NCI-H82 (cell line): ENCODE results near the gene INCENP.
A peak's percentile ranks its signal among the peaks of the same experiment; 100 is the strongest.

Experiments used
- DNase-seq: peaks from one replicate; lab custom pipeline; 2025; lab: John Stamatoyannopoulos, UW

Gene INCENP

GRCh38 chr11:62124186-62125113 lies 639 bp downstream of the INCENP start:
- peak; percentile 71 for DNase-seq

DNA sequence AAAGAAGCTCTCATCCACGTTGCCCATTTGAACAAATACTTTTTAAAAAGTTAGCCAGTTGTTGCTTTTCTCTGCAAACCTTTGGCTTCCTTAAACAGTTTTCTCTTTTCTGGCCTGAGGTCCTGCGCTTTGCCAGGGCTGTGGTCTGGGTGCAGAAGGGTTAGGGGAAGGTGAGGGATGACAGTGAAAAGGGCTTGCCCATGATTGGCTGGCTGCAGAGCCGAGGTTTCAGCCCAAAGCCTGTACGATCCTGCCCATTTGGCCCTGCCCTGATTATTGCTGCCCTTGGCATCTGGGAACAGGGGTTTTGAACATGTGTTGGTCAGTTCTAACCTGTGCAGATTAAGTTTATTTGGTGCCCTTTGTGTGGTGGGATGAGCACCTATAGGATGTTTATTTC lies 1.5 kb downstream of the INCENP start:
- DNase-seq: no peak

GRCh38 chr11:62125881-62126280 lies 2.1 kb downstream of the INCENP start:
- no peak for DNase-seq

GRCh38 chr11:62127426-62127825 lies 3.6 kb downstream of the INCENP start:
- DNase-seq: no peak

GRCh38 chr11:62127941-62128770 lies 4.3 kb downstream of the INCENP start:
- no peak for DNase-seq

DNA sequence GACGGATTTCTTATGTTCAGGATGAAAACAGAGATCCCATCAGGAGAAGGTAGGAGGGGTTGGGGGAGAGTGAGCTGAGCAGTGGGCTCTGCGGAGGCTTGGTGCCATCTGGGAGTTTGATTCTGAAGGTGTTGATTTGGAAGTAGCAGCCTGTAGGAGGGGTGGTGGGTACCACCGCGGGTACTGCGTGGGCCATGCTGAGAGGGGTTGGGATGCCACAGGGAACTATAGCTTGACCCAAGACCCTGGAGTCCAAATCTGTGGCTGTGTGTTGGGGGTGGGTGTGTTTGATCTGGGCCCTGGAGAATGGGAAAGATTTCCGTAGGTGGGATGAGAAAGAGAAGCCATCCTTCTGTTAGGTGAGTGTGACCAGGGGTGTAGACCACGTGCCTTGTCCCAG lies 5.0 kb downstream of the INCENP start:
- DNase-seq: no peak

DNA sequence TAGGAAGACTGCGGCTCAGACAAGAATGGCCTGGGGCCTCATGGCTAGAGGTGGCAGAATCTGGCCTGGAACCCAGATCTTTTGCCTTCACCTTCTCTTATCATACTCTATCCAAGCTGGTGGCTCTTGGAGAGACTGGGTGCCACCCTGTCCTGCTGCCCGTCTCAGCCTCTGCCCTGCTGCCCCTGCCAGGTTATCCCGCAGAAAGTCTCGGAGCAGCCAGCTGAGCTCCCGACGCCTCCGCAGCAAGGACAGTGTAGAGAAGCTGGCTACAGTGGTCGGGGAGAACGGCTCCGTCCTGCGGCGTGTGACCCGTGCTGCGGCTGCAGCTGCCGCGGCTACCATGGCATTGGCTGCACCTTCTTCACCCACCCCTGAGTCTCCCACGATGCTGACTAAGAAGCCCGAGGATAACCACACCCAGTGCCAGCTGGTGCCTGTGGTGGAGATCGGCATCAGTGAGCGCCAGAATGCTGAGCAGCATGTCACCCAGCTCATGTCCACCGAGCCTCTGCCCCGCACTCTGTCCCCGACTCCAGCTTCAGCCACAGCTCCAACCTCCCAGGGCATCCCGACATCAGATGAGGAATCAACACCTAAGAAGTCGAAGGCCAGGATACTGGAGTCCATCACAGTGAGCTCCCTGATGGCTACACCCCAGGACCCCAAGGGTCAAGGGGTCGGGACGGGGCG lies 5.9 kb downstream of the INCENP start:
- no peak for DNase-seq

GRCh38 chr11:62130283-62131169 lies 6.7 kb downstream of the INCENP start:
- no peak for DNase-seq

GRCh38 chr11:62131170-62131464 lies 7.3 kb downstream of the INCENP start:
- no peak for DNase-seq

- DNase-seq: no peak
These were observed 8.4 kb downstream of the INCENP start for GRCh38 chr11:62132191-62132590.

GRCh38 chr11:62132689-62133293 lies 9.0 kb downstream of the INCENP start:
- DNase-seq: no peak

DNA sequence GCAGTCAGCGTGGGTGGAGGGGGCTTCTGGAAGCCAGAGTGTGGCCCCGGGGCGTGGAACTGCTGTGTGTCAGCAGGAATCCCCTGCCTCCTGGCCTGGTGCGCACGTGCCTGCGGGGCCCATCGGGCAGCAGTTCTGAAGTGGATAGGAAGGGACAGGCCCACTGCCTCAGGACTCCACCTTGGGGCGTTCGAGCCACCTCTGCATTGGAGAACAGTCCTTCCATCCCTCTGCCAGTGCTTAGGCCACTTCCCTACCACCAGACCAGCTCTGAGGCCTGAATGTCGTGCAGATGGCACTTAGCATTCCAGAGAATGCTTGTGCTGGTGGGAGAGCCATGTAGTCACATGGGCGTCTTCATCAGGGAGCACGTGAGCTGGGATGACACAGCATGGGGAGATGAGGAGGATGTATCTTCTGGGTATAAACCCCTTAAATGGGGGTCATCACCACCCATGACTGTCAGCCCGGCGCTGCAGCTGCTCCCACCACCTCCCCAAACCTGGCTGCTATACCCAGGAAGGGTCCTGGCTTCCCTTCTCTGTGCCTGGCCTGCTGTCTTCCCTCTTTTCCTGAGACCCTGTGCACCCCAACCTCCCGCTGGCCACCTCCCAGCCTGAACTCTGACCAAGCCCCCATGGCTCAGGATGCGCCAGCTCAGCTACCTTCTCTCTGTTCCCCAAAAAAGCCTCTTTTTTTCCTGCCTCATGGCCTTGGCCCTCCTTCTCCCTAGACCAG lies 9.7 kb downstream of the INCENP start:
- DNase-seq: no peak

- no peak for DNase-seq
These were observed 13.6 kb downstream of the INCENP start for GRCh38 chr11:62137276-62137861.

DNA sequence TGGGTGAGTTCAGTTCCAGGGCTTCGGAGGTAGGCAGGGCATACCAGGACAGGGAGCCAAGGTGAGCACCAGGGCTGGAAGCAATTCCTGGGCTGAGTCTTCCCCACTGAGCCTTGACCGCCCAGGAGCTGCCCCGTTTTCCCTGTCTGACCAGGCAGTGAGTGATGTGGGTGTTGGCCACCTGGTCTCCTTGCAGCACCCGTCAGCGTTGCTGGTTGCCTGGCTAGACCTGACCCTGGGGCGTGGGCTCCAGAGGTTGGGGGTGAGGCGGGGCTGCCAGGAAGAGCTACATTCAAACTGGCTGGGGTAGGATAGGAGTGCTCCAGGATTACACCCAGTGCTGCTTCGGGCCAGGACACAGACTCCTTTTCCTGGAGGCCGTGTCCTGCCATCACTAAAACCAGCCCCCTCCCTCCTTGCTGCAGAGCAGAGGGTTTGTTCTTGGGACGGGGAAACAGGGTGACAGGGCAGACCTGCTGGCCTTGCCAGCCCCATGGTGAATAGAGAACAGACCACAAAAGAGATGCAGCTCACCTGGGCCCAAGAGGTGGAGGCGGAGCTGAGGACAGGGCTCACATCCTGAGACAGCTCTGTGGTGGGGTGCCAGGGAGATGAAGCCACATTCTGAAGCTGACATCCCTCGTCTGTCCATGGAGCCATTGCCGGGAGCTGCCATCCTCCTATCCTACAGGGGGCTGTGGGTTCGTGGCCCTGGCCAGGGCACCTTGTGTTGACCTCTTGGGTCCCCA lies 14.2 kb downstream of the INCENP start:
- DNase-seq: no peak

- DNase-seq: no peak
These were observed 15.0 kb downstream of the INCENP start for GRCh38 chr11:62138630-62139425.

DNA sequence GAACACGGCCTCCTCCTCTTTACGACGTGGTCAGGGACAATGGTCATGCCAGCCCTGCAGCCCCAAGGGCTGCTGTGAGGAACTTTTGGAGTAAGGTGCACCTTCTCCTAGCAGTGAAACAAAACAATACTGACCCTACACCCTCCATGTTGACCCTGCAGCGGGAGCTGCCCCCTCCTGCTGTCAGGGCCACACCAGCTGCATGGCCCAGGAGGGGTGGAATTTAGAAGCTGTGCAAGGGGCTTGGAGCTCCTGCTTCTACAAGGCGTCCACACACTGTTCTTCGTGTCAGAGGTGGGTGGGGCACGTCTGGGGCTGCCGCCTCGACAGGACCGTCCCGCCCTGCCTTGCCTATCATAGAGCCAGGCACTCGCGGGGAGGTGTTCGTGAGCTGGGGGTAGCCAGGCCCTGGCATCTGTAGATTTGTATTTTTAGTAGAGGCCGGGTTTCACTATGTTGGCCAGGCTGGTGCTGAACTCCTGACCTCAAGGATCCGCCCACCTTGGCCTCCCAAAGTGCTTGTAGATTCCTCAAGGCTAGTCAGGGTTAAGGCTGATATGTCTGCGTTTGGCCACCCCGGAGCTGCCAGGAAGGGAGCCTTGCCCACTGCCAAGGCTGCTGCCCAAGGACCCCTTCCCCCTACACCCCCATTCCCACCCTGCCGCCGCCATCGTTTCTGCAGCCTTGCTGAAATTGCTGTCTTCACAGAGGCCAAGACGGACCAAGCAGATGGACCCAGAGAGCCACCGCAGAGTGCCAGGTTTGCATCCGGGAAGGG lies 15.9 kb downstream of the INCENP start:
- DNase-seq: no peak

- DNase-seq: no peak
These were observed 16.7 kb downstream of the INCENP start for GRCh38 chr11:62140304-62141110.
